Caco-2 (cell line): ENCODE measurements around the gene TANGO2. TPM values are rescaled to one million over a fixed set of nuclear protein-coding genes. Genes with fewer than 3 reads are reported as not detected.

Experiments used
- BruUV-seq: library from RNA; stranded (reverse); fragments of 400-500 nt; replicated peaks from 2 replicates; lab custom pipeline; 2021; lab: Mats Ljungman, UMichigan
- CTCF ChIA-PET: fragments of 300-600 bp; sonication (Branson Sonifier 250); formaldehyde crosslinking; loops from one replicate; lab custom pipeline; 2022; ENCODE audit warnings: antibody characterized with exemption; lab: Charles Lee
- POLR2A ChIA-PET: fragments of 300-600 bp; sonication (Branson Sonifier 250); formaldehyde crosslinking; loops from one replicate; lab custom pipeline; 2022; ENCODE audit warnings: antibody characterized with exemption; lab: Charles Lee
- DNase-seq, 2 experiments: peaks; one replicate each; pipeline versions ENCODE4 v3.0.0 to v3.0.0-alpha.2; 2020 to 2022
- H3K27me3 ChIP-seq: replicated peaks from 2 replicates; pipeline ENCODE4 v1.6.0; 2011; ENCODE audit warnings: low read length; ENCODE audit not compliant: control insufficient read depth, insufficient read depth
- H3K36me3 ChIP-seq: 2 replicates; pipeline ENCODE4 v1.5.1; 2011; ENCODE audit warnings: low read length; ENCODE audit not compliant: control insufficient read depth, insufficient read depth
- H3K4me1 ChIP-seq: fragments of 250-450 bp; sonication (Bioruptor Pico); 2 replicates; pipeline ENCODE4 v1.5.1; 2020; ENCODE audit warnings: mild to moderate bottlenecking
- H3K4me3 ChIP-seq: 2 replicates; pipeline ENCODE4 v1.5.1; 2011; ENCODE audit warnings: low read depth, mild to moderate bottlenecking, control low read depth, low read length
- H3K9me3 ChIP-seq: fragments of 250-450 bp; sonication (Bioruptor Pico); 2 replicates; pipeline ENCODE4 v1.5.1; 2020; ENCODE audit warnings: mild to moderate bottlenecking, moderate library complexity
- H3K27ac Mint-ChIP-seq: one replicate; pipeline ENCODE4 v1.8.0; 2022; ENCODE audit warnings: mixed read lengths; ENCODE audit not compliant: unreplicated experiment
- H3K27me3 Mint-ChIP-seq: one replicate; pipeline ENCODE4 v1.8.0; 2022; ENCODE audit warnings: mixed read lengths; ENCODE audit not compliant: insufficient read depth, unreplicated experiment
- H3K36me3 Mint-ChIP-seq: one replicate; pipeline ENCODE4 v1.8.0; 2022; ENCODE audit warnings: mild to moderate bottlenecking, mixed read lengths; ENCODE audit not compliant: insufficient read depth, unreplicated experiment
- H3K4me1 Mint-ChIP-seq: one replicate; pipeline ENCODE4 v1.8.0; 2022; ENCODE audit warnings: low read depth, mixed read lengths; ENCODE audit not compliant: unreplicated experiment
- H3K4me3 Mint-ChIP-seq: one replicate; pipeline ENCODE4 v1.8.0; 2022; ENCODE audit warnings: mild to moderate bottlenecking, moderate library complexity, mixed read lengths; ENCODE audit not compliant: unreplicated experiment
- H3K9me3 Mint-ChIP-seq: one replicate; pipeline ENCODE4 v1.8.0; 2022; ENCODE audit warnings: mixed read lengths; ENCODE audit not compliant: unreplicated experiment
- intact Hi-C: fragments of 100-400 bp; cut with micrococcal nuclease; formaldehyde crosslinking; loops from one replicate; pipeline ENCODE4 v1.10.0; 2022; ENCODE audit not compliant: unreplicated experiment
- total RNA-seq: library from RNA; stranded (reverse); gene quantifications from 2 replicates; pipeline ENCODE4 v1.2.3, GENCODE V29; 2022
- TF ChIP-seq, protein P1 (sequence below), 2 experiments: fragments of 200-600 bp in 1 of 2; IDR thresholded peaks; 1 replicate in 1 of 2; 2 replicates in 1 of 2; pipeline versions ENCODE4 v1.5.1 to v1.8.0; 2011 to 2022; ENCODE audit warnings: antibody characterized with exemption in 1 of 2, control low read depth in 1 of 2, inconsistent platforms in 1 of 2, low read depth in 1 of 2, low read length in 1 of 2, mild to moderate bottlenecking in 1 of 2, moderate library complexity in 1 of 2; ENCODE audit not compliant: insufficient read depth in 1 of 2, severe bottlenecking in 1 of 2, unreplicated experiment in 1 of 2

TANGO2 gene
- total RNA-seq, 1 experiment from 2014 or later: 26.6 TPM

DNA sequence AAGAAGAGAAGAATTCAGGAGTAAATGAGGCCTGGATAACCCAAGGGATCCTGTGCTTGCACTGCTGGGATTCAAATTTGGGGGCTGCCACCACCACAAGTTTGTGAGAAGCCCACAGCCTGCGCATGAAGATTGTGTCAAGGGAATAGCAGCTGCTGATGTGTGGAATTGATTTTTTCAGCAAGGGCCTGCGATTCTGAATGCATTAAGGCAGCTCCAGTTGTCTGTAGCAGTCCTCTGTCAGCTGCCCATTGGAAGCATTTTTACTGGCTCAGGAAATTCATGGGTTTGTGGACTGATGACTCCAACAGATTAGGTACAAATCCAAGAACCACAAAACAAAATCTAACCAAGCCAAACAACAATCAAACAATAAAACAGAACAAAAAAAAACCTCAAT, 18.3 kb upstream of the TANGO2 start:
- Mint-ChIP-seq H3K27ac (no peak overlapping the region), H3K36me3 (no peaks in the 10 kb centered on the region), H3K9me3 (peaks cover 18% of the 10 kb centered on the region), H3K4me3 (no peak overlapping the region), H3K4me1 (no peaks in the 10 kb centered on the region), H3K27me3 (no peaks in the 10 kb centered on the region)
- Histone ChIP-seq H3K27me3 (no peaks in the 10 kb centered on the region), H3K4me3 (no peak overlapping the region), H3K36me3 (no peaks in the 10 kb centered on the region), H3K4me1 (no peaks in the 10 kb centered on the region), H3K9me3 (peaks cover 19% of the 10 kb centered on the region)
- POLR2A ChIA-PET: no interaction called here
- BruUV-seq: no TSS peak
- no peak for DNase-seq
- intact Hi-C loops: no loop called here
- TF ChIP-seq, protein P1, sequence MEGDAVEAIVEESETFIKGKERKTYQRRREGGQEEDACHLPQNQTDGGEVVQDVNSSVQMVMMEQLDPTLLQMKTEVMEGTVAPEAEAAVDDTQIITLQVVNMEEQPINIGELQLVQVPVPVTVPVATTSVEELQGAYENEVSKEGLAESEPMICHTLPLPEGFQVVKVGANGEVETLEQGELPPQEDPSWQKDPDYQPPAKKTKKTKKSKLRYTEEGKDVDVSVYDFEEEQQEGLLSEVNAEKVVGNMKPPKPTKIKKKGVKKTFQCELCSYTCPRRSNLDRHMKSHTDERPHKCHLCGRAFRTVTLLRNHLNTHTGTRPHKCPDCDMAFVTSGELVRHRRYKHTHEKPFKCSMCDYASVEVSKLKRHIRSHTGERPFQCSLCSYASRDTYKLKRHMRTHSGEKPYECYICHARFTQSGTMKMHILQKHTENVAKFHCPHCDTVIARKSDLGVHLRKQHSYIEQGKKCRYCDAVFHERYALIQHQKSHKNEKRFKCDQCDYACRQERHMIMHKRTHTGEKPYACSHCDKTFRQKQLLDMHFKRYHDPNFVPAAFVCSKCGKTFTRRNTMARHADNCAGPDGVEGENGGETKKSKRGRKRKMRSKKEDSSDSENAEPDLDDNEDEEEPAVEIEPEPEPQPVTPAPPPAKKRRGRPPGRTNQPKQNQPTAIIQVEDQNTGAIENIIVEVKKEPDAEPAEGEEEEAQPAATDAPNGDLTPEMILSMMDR (IDR thresholded peaks at IDR 0.05; ENCODE audit: insufficient read depth in 1 of 2, low read depth in 1 of 2, low read length in 1 of 2, severe bottlenecking in 1 of 2, unreplicated experiment in 1 of 2): no peak
- CTCF ChIA-PET: no interaction called here

- Histone ChIP-seq H3K4me3 (no peak overlapping the region), H3K36me3 (no peaks in the 10 kb centered on the region), H3K27me3 (no peaks in the 10 kb centered on the region), H3K4me1 (no peaks in the 10 kb centered on the region), H3K9me3 (peaks cover 19% of the 10 kb centered on the region)
- POLR2A ChIA-PET: no interaction called here
- no TSS peak for BruUV-seq
- CTCF ChIA-PET: no interaction called here
- TF ChIP-seq, protein P1 (IDR thresholded peaks at IDR 0.05; ENCODE audit: insufficient read depth in 1 of 2, low read depth in 1 of 2, low read length in 1 of 2, severe bottlenecking in 1 of 2, unreplicated experiment in 1 of 2): no peak
- no peak overlapping the region for H3K4me3 Mint-ChIP-seq
- H3K36me3 Mint-ChIP-seq: no peaks in the 10 kb centered on the region
- H3K9me3 Mint-ChIP-seq: peaks cover 18% of the 10 kb centered on the region
- no peaks in the 10 kb centered on the region for H3K27me3 Mint-ChIP-seq
- no peaks in the 10 kb centered on the region for H3K4me1 Mint-ChIP-seq
- no peak overlapping the region for H3K27ac Mint-ChIP-seq
- intact Hi-C loops: no loop called here
- DNase-seq: no peak
These were observed 17.6 kb upstream of the TANGO2 start for GRCh38 chr22:20003304-20003703.

DNA sequence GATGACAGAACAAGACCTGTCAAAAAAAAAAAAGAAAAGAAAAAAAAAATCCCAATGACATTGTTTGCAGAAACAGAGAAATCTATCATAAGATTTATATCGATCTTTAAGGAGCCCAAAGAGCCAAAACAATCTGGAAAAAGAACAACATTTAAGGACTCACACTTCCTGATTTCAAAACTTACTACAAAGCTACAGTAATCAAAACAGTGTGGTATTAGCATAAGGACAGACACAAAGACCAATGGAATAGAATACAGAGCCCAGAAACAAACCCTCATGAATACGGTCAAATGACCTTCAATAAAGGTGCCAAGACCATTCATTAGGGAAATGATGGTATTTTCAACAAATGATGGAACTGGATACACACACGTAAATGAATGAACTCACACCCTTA, 16.4 kb upstream of the TANGO2 start:
- Histone ChIP-seq H3K9me3 (peaks cover 19% of the 10 kb centered on the region), H3K4me1 (no peaks in the 10 kb centered on the region), H3K4me3 (no peak overlapping the region), H3K27me3 (no peaks in the 10 kb centered on the region), H3K36me3 (no peaks in the 10 kb centered on the region)
- Mint-ChIP-seq H3K36me3 (no peaks in the 10 kb centered on the region), H3K27me3 (no peaks in the 10 kb centered on the region), H3K27ac (no peak overlapping the region), H3K9me3 (peaks cover 18% of the 10 kb centered on the region), H3K4me3 (no peak overlapping the region), H3K4me1 (no peaks in the 10 kb centered on the region)
- POLR2A ChIA-PET: no interaction called here
- DNase-seq: no peak
- intact Hi-C loops: no loop called here
- TF ChIP-seq, protein P1 (IDR thresholded peaks at IDR 0.05; ENCODE audit: insufficient read depth in 1 of 2, low read depth in 1 of 2, low read length in 1 of 2, severe bottlenecking in 1 of 2, unreplicated experiment in 1 of 2): no peak
- CTCF ChIA-PET: no interaction called here
- no TSS peak for BruUV-seq
